GM19438 (cell line): ENCODE data around the gene PFDN1.

Experiments used
- ATAC-seq: cut with Tn5 transposase; IDR thresholded peaks from one replicate; pipeline ENCODE4 v1.9.1; 2021; ENCODE audit warnings: low read depth; ENCODE audit not compliant: unreplicated experiment

PFDN1 gene

DNA sequence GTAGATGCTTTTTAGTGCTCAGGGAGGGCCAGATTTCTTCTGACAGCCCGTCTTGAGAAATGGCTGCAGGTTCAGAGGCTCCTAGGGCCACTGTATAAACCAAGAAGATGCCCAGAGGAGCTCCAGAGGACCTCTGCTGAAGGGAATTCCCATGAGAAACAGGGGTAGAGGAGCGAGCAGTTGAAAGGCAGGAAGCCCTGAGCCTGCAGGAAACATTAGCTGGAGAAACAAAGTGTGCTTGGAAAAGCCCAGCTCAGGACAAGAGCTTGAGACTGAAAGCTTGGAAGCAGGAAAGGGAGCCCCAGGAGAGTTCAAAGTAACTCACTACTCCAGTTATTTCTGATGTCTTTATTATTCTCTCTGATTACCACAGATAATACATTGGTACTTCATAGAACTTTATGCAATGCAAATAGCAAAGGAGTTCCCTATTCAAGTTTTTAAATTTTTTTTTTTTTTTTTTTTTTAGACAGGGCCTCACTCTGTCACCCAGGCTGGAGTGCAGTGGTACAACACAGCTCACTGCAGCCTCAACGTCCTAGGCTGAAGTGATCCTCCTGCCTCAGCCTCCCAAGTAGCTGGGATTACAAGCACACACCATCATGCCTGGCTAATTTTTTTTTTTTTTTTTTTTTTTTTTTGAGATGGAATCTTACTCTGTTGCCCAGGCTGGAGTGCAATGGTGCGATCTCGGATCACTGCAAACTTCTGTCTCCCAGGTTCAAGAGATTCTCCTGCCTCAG, 27.0 kb upstream of the PFDN1 start:
- ATAC-seq = no peak

DNA sequence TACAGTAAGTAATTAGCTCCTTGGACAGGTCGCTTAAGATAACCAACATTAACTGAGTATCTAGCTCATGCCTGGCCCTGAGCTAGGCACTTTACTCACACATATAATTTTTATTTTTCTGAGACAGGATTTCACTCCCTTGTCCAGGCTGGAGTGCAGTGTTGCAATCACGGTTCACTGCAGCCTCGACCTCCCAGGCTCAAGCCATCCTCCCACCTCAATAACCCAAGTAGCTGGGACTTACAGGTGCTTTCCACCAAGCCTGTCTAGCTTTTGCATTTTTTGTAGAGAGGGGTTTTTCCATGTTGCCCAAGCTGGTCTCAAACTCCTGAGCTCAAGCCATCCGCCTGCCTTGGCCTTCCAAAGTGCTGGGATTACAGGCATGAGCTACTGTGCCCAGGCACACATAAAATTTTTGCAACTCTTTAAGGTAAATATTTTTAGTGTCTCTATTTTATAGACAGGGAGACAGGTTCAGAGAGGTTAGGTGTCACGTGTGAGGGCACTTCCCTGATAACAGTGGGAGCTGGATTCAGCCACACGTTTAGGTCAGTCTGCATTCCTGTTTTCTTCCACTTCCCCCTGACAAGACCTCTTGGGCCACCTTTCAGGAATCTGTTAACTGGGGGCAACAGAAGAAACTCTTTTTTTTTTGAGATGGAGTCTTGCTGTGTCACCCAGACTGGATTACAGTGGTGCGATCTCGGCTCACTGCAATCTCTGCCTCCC, 25.3 kb upstream of the PFDN1 start:
- no peak for ATAC-seq

DNA sequence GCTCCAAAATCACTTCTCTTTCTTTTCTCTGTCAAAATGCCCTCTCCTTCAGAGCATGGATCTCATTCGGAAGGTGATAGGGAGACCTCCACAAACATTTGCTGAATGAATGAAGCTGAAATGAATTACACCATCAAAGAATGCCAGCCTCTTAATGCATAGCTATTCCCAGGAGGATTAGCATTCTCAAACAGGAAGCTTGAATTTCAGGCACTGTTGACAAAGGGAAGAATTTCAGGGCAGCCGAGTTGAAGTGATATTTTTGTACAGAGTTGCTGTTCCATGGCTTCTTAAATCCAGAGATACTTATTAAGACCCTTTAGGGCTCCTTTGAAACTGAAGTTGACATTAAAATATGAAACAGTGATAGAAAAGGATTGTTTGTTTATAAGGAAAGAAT, 24.7 kb upstream of the PFDN1 start:
- ATAC-seq = no peak

- ATAC-seq = no peak
These were observed 22.6 kb upstream of the PFDN1 start for GRCh38 chr5:140325486-140325885.

DNA sequence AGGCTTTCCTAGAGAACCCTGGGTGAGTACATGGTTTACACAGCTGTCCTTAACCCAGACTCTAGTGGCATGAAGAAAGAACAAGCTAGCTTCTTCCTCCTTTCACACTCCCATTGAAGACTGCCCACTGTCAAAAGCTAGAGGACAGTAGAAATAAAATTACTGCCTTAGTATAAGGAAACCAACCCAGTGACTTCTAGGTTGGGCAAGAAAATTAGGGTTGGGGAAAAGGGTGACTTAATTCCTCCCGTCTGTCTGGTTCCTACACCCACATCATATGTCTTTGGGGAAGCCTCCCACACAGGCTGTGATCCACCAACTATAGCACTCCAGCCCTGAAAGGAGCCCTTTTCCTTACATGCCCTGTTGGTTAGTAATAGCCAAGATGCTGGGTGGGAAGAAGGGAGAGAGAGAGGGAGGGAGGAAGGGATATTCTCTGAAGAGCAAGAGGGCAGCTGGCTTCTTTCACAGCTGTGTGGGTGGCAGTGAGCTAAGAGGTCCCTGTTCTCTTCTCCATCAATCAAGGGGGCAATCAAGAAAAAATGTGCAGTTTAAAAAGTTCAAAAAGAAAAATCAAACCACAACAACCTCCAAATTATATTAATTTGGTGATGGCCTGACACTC, 21.8 kb upstream of the PFDN1 start:
- no peak for ATAC-seq

DNA sequence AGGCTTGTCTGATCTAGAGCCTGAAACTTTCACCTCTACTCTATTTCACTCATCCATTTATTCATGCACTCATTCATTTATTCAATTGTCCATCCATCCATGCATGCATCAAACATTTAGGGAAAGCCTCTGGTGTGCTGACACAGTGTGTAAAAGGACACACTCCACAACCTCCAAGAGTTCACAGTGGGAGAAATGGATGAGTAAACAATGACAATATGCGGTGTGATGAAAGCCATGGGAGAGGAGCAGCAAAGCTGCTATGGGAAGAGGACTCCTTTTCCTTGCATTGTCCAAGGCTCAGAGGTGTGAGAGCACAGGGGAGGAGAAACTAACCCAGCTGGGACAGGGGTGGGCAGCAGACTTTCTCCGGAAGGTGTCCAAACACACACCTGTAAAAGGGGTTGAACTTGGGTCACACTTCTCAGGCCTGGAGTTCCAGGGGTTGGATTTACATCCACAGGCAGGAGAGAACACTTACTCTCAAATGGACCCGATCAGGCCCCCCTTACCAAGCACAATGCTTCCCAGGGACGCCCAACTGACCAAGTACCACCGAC, 21.2 kb upstream of the PFDN1 start:
- ATAC-seq = no peak

DNA sequence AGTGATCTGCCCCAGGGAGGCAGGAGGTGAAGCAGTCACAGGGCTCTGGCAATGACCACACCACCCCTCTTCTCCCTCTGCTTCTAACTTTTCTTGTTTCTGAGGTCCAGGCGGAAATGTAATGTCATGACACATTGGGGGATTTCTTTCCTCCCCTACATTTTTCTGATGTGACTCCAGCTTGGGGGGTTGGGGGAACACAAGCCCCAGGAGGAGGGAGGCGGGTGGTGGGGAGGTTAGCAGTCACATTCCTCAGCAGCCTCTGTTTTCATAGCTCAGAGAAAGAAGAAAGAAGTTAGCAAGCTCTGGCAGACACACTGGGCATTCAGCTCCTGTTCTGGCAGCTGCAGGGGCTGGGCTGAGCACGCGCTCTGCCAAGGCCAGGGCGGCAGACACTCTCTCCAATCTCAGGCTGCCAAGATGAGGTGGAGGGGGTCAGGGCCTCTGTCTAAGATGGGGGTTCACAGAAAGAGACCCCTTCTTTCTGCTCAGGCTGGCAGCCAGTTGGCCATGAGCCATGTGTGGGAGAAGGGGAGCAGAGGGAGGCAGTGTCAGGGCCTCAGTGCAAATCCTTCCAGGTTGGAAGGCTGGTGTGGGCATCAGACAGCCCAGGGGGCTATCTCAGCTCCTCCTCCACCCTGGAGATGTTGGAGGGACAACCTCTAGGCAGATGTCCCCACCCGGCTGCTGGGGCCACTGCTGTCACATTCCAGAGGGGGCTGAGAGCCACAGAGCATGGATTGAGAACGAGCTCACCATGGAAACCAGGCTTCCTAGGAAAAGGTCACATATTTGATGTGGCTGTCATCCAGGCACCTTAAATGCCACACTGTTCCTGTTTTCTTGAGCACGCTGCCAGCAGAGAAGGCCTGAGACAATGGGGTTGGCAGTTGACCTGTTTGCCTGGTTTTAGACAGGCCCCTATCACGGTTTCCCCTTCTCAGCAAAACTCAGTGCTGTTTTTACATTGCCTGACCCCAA, 20.1 kb upstream of the PFDN1 start:
- ATAC-seq = no peak

GRCh38 chr5:140321796-140322195, 18.9 kb upstream of the PFDN1 start:
- no peak for ATAC-seq

DNA sequence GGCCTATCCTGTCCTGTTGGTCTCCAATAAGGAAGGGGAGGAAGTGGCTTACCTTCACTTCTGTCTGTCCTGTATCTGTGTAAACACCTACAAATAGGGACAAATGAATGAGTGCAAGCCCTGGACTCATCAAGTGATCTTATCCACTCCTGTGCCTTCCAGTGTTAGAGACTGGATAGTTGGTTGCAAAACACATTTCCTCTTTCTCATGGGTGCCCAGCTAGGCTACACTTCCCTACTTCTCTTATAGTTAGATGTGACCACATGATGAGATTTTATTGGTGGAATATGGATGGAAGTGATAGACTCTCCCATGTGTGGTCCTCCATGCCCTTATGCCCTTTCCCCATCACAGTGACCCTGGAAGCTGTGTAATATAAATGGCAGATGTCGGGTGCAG, 16.9 kb upstream of the PFDN1 start:
- ATAC-seq = no peak

DNA sequence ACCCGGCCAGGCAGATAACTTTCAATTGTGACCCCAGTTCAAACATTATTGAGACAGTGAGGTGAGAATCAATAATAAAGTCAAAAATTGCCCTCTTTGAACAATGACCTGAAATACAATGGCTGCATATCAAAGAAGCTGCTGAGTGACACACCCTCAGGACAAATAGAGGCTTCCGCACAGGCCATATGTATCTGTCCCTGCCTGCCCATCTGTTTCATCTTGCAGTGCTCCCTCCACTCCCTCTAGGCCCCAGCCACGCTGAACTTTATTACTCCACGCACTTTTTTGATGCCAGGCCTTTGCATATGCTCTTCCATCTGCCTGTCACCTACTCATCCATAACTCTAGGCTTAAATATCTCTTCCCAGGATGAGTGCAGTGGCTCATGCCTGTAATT, 15.9 kb upstream of the PFDN1 start:
- ATAC-seq = no peak

- ATAC-seq = no peak
These were observed 15.0 kb upstream of the PFDN1 start for GRCh38 chr5:140317859-140318258.

DNA sequence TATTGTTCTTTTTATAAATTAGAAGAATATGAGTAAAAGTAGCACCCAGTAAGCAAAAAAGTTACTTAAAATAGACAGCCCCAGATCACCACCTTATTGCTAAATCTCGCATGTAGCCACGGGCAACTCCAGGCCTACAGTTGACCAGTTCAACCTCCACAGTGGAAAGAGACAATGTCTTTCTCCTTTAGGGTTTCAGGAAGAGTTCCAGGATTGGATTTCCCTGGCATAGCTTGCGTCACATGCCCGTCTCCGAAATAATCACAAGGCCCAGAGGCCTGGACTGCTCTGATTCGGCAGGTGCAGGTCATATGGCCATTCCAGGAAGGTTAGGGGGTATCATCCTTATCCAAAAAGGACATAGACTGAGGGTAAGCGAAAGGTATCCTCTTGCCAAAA, 9.9 kb upstream of the PFDN1 start:
- no peak for ATAC-seq

GRCh38 chr5:140312067-140312790, 9.3 kb upstream of the PFDN1 start:
- ATAC-seq = no peak

GRCh38 chr5:140311011-140311467, 8.1 kb upstream of the PFDN1 start:
- no peak for ATAC-seq

- ATAC-seq = no peak
These were observed 7.5 kb upstream of the PFDN1 start for GRCh38 chr5:140310434-140310833.

DNA sequence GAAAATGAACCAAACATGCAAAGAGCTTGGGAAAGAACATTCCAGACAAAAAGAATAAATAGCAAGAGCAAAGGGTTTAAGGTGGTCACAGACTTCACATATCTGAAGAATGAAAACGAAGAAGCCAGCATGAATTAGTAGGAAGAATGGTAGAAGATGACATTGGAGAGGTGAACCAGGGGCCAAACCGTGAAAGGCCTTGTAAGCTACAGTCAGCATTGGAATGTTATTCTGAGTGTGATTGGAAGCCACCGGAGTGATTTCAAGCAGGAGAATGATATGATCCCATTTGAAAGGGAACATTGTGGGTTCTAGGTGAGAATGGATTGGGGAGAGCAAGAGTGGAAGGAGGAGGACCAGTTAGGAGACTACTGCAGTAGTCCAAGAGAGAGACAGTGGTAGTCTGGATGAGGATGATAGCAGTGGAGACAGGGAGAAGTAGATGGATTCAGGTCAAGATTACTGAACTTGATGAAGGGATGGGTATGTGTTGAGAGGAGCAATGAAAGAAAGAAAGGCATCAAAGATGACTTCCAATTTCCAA, 6.9 kb upstream of the PFDN1 start:
- no peak for ATAC-seq

GRCh38 chr5:140305471-140305870, 2.6 kb upstream of the PFDN1 start:
- ATAC-seq = no peak

DNA sequence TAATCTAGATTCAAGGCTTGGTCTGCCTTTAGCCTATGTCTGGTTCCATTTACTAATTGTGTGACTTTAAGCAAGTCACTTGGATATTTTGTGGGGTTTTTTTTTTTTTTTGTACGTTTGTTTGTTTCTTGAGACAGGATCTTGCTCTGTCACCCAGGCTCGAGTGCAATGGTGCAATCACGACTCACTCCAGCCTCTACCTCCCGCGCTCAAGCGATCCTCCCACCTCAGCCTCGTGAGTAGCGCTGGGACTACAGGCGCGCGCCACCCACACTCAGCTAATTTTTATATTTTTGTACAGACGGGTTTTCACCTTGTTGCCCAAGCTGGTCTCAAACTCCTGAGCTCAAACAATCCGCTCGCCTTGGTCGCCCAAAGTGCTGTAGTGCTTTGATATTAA, 1.1 kb upstream of the PFDN1 start:
- ATAC-seq = no peak

- no peak for ATAC-seq
These were observed 1.8 kb downstream of the PFDN1 start for GRCh38 chr5:140301136-140301535.
